Suppressor macrophage treated with lipopolysaccharide for 4 hours (primary cell): Measurements from ENCODE around the gene EEF1E1.
A peak's percentile ranks its signal among the peaks of the same experiment; 100 is the strongest.
"Not testable (repeated sequence)": the region's sequence is repeated elsewhere in the genome, so short reads cannot be mapped to it uniquely, and the experiment has no call there.

Experiments
- DNase-seq: peaks from one replicate; pipeline ENCODE4 v3.0.0-alpha.2; 2020

Gene EEF1E1

DNA sequence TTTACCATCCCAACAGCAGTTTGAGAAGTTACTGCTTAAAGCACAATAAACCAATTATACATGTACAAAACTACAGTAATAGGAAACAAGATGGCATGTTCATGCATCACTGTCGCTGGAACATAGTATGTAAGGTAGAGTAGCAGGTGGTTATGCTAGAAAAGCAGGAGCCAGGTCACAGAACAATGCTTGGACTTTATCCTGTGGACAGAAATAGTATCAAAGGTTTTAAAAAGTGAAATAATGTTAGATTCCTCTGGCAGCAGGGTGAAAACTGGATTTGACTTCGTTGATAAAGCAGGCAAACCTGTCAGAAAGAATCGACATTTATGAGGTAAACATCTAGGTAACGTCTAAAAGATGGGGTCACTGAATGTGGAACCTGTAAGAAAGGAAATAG, 40.6 kb downstream of the EEF1E1 start:
- no peak for DNase-seq

DNA sequence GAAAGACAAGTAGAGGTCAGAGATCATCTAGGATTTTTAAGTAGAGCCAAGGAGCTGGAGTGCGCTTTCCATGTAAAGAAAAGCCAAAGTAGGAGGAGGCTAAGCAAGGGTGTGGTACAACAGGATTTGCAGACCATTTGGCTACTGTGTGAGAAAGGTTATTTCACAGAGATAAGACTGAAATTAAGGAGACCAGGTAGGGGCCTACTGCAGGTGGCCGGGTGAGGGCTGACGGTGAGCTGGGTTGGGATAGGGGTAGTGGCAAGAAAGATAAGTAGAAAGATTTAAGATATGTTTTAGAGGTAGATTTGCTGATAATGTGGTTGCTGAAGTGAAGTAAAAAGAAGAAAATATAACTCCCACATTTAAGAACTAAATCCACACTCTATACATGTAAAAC, 42.0 kb downstream of the EEF1E1 start:
- DNase-seq = no peak

DNA sequence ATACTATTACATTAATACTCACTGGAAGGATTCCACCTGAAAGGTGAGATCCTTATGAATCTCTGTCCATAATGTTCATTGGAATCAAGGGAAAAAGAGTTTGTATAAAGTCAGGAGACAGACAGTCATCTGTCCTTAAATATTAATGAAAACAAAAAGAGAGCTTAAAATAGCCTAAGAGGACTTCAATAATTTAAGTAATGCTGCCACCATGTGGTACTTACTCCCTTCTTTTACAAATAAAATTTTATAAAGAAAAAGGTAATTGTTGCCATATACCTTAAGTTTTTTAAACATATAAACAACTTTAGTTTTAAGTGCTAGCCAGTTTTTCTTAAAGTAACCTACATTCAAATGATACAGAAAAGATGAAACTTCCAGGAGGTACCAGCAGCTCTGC, 43.2 kb downstream of the EEF1E1 start:
- peak; percentile 44 for DNase-seq

- DNase-seq = no peak
Measured at GRCh38 chr6:8057793-8058192, 44.6 kb downstream of the EEF1E1 start.

DNA sequence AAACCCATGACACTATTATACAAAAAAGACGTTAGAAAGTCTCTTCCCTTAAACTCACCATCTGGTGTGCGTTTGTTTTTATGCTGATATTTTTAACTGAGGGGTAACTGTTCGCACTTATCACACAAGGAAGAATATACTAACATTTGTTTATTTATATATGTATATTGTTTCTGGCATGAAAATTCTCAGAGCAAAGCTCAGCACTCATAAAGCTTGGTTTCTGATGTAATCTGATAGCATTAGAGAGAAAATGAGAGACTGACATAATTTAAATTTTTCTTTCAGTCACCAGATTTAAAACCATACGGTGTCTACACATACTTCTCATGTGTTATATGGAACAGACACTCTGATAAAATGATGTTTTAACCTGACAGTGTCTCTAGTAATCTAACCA, 45.1 kb downstream of the EEF1E1 start:
- DNase-seq = no peak

GRCh38 chr6:8054276-8054675, 48.1 kb downstream of the EEF1E1 start:
- no peak for DNase-seq

DNA sequence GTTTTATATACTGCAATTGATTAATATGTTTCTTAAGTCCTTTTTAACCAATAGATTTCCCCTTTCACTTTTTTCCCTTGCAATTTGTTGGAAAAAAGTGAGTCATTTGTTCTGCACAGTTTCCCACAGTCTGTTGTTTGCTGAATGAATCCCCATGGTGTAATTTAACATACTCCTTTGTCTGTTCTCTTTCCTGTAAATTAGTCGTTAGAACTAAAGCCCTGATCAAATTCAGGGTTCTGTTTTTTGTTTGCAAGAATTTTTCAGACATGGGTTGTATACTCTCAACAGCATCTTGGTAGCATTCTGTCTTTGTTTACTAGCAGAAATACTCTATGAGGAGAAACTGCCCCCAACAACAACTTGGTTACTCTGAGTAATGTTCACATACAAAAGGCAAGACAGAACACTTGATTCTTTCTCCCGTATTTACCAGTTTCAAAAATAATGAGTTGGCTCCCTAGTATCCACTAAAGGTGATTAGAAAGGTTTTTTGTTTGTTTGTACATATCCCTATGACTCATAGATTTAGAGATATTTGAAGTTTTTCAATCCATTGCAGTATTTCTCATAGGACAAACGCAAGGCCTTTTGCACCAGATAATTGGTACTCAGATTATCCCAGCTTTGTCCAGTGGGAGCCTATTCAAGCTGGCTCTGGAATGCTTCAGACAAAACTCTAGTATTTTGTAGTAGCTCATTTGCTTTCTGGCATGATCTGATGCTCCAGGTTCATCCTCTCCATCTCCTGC, 54.6 kb downstream of the EEF1E1 start:
- DNase-seq = no peak

DNA sequence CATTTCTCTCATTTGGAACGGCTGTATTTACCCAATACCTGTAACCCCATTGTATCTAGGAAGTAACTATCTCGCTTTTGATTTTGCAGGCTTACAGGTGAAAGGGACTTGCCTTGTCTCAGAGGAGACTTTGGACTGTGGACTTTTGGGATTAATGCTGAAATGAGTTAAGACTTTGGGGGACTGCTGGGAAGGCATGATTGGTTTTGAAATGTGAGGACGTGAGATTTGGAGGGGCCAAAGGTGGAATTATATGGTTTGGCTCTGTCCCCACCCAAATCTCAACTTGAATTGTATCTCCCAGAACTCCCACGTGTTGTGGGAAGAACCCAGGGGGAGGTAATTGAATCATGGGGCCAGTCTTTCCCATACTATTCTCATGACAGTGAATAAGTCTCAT, 56.6 kb downstream of the EEF1E1 start:
- not testable (repeated sequence) for DNase-seq

DNA sequence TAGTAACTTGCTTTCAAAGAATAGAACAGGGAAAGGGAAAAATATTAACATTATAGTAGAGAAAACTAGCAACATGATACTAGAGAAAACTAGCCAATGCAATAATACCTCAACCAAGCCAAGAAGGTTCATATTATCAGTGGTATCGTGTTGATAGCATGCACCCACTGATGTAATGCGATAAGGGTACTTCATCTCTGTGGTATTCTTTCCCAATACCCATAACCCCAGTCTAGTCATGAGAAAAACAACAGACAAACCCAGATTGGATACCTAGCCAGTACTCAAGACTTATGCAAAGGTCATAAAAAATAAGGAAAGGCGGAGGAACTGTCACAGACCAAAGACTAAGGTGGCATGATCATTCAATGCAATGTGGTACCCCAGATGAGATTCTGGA, 59.1 kb downstream of the EEF1E1 start:
- no peak for DNase-seq

DNA sequence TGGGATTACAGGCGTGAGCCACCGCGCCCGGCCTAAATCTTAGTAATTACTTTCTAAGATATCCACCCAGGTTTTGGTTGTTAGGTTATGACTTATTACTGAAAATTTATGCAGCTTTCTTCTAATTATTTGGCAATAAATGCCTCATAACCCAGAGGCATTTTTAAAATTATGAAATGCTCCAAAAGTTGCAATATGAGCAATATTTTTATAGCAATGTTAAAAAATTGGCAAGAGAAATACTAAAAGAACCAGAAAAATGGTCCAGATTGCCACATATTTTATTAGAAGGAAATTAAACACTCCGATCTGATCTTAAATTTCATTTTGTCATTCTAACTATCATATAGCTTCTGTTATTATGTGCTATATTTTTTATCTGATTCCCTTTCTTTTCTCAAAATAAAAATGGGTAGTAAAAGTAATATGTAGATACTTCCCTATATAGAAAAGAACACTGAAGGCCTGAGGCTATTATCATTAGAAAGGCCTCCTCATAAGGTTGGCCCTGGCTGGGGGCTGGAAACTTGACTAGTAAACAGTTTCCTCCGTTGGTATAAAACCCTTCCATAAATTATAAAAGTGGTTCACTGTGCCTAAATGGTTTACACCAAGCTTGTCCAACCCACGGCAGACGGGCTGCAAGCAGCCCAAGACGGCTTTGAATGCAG, 60.3 kb downstream of the EEF1E1 start:
- DNase-seq = peak; percentile 14

DNA sequence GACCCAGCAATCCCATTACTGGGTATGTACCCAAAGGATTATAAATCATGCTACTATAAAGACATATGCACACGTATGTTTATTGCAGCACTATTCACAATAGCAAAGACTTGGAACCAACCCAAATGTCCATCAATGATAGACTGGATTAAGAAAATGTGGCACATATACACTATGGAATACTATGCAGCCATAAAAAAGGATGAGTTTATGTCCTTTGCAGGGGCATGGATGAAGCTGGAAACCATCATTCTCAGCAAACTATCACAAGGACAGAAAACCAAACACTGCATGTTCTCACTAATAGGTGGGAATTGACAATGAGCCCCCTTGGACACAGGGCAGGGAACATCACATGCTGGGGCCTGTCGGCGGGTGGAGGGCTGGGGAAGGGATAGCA, 68.2 kb downstream of the EEF1E1 start:
- DNase-seq = not testable (repeated sequence)

DNA sequence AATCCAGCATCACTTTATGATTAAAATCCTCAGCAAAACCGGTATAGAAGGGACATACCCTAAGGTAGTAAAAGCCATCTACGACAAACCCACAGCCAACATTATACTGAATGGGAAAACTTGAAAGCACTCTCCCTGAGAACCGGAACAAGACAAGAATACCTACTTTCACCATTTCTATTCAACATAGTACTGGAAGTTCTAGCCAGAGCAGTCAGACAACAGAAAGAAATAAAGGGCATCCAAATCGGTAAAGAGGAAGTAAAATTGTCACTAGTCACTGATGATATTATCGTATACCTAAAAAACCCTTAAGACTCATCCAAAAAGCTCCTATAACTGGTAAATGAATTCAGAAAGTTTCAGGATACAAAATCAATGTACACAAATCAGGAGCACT, 71.4 kb downstream of the EEF1E1 start:
- no peak for DNase-seq
